ENCODE results near the gene BFSP1.

BFSP1 gene

GRCh38 chr20:17525132-17525531, 6.0 kb downstream of the BFSP1 start:
- Histone ChIP-seq H3K4me1 (ENCODE audit: insufficient read depth, low read length) (no peaks in the 10 kb centered on the region), H3K4me3 (ENCODE audit: low read length) (no peak overlapping the region), H3K36me3 (ENCODE audit: insufficient read depth, low read length) (no peaks in the 10 kb centered on the region), H3K27me3 (ENCODE audit: insufficient read depth, low read length) (peaks cover 70% of the 10 kb centered on the region), H3K9me3 (ENCODE audit: low read length) (peaks cover 4% of the 10 kb centered on the region), H2AFZ (ENCODE audit: low read depth, low read length) (no peak overlapping the region)

DNA sequence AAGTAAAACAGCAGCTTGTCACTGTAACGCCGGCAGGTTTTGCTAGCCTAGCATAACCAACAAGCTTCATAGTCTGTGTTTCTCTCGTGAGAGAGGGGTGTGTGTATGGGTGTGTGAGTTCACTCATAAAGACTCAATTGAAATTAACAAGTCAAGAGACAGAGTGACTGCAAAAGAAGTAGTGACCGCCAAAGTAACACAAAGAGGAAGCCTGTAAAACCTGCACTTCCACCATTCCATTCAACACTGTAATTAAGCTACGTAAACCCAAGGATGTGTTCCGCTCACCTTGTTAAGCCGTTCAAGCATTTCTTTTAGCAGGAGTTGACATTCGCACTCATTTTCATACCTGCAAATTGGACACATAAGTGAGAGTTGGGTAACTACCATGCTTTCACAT, 6.6 kb downstream of the BFSP1 start:
- Histone ChIP-seq H3K9me3 (ENCODE audit: low read length) (peaks cover 4% of the 10 kb centered on the region), H3K4me1 (ENCODE audit: insufficient read depth, low read length) (no peaks in the 10 kb centered on the region), H3K4me3 (ENCODE audit: low read length) (no peak overlapping the region), H3K27me3 (ENCODE audit: insufficient read depth, low read length) (peaks cover 65% of the 10 kb centered on the region), H2AFZ (ENCODE audit: low read depth, low read length) (no peak overlapping the region), H3K36me3 (ENCODE audit: insufficient read depth, low read length) (no peaks in the 10 kb centered on the region)

- H3K4me3 ChIP-seq (ENCODE audit: low read length): no peak overlapping the region
- peaks cover 4% of the 10 kb centered on the region for H3K9me3 ChIP-seq (ENCODE audit: low read length)
- peaks cover 70% of the 10 kb centered on the region for H3K27me3 ChIP-seq (ENCODE audit: insufficient read depth, low read length)
Observed at GRCh38 chr20:17523326-17523725, 7.9 kb downstream of the BFSP1 start.

DNA sequence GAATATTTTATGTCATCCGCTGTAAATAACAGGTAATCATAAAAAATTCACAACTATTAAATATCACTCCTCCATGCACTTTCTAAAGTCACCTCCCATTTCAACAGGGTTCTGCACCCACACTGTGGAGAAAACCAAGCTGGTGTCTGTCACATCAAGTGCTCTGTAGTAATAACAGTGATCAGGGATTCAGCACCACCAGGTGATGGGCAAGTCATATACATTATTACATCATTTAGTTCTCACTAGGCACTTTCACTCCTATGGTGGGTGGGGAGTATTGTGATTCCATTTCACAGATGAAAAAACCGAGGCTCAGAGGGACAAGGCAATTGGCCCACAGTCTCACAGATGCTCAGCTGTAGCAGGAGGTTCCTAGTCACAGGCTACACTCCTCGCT, 8.7 kb downstream of the BFSP1 start:
- no peak overlapping the region for H2AFZ ChIP-seq (ENCODE audit: low read depth, low read length)
- H3K27me3 ChIP-seq (ENCODE audit: insufficient read depth, low read length): peaks cover 65% of the 10 kb centered on the region
- H3K4me3 ChIP-seq (ENCODE audit: low read length): no peak overlapping the region
- H3K36me3 ChIP-seq (ENCODE audit: insufficient read depth, low read length): no peaks in the 10 kb centered on the region
- no peaks in the 10 kb centered on the region for H3K4me1 ChIP-seq (ENCODE audit: insufficient read depth, low read length)
- peaks cover 4% of the 10 kb centered on the region for H3K9me3 ChIP-seq (ENCODE audit: low read length)

More at GRCh38 chr20:17523326-17523725, 7.9 kb downstream of the BFSP1 start:
- Histone ChIP-seq H3K36me3 (ENCODE audit: insufficient read depth, low read length) (no peaks in the 10 kb centered on the region), H2AFZ (ENCODE audit: low read depth, low read length) (no peak overlapping the region), H3K4me1 (ENCODE audit: insufficient read depth, low read length) (no peaks in the 10 kb centered on the region)

DNA sequence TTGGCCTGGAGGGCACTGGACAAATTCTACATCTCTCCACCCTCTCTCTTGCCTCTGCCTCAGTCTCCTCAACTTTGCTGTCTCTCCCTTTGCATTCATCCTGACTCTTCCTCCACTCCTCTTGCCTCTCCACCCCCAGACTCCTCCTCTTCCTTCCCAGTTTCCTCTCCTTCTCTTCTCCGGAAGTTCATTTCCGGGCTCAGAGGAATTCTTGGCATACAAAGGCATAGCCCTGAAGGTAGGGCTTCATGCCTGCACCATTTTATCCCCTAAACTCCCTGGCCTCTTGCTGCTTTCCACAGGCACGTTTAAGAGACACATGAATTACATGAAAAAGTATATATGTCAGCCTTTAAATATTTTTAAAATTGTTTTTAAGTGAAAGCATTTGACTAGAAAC, 10.6 kb downstream of the BFSP1 start:
- Histone ChIP-seq H3K36me3 (ENCODE audit: insufficient read depth, low read length) (no peaks in the 10 kb centered on the region), H3K4me3 (ENCODE audit: low read length) (no peak overlapping the region), H3K27me3 (ENCODE audit: insufficient read depth, low read length) (peaks cover 55% of the 10 kb centered on the region), H2AFZ (ENCODE audit: low read depth, low read length) (no peak overlapping the region), H3K9me3 (ENCODE audit: low read length) (peaks cover 3% of the 10 kb centered on the region), H3K4me1 (ENCODE audit: insufficient read depth, low read length) (no peaks in the 10 kb centered on the region)

DNA sequence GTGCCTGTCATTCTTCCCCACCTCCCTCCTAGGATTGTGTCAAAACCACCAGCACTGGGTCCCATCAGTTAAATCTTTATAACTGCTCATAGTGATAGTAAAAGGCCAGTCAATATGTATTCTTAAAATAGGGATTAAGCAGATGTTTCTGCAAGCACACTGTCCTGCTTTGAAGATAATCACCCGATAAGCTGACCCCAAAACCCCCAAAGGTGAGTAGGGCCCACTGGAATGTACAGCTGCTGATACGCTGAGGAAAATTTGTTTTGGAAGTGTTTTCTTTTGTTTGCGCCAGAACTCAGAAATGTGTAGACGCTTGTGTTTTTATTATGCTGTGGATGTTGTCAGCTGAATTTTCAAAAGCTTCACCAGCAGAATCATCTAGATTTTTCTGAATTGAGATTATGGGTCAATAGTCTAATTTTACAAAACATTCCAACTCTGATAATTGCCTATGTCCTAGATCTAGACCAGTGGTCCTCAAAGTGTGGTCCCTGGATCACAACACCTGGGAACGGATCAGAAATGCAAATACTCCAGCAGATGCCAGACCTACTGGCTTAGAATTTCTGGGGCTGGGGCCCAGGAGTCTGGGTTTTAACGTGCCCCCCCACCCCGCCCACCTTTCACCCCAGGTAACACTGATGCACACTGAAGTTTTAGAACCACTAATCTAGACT, 11.4 kb downstream of the BFSP1 start:
- H3K27me3 ChIP-seq (ENCODE audit: insufficient read depth, low read length): peaks cover 51% of the 10 kb centered on the region

DNA sequence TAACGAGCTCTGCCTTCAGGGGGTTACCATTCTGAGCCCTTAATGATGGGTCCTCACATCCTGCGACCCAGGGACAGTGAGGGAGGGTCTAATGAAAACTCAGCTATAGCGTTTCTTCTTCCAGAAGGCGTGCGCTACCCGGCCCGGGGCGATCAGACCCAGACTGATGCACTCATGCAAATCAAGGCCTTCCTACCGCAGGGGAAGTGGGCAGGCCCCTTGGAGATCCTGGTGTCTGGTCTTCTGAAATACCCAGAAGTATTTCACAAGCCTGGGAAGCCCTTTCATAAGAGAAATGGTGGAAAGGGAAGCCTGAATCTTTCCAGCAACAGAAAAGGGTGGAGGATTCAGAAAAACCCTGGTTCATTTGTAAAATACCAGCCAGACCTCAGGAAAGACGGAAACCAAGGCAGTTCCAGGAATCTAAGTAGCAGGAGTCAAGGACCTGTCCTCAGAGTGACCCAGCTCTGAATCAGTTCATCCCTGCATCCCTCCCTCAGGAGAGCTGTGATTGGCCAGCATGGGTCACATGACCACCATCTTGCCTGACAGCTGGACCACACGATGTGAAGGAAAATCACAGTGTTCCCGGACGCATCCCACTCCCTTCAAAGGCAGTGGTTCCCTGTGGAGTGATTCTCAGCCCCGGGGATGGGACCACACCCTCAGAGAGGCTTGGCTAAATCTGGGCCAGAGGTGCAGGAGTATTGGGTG, 12.7 kb downstream of the BFSP1 start:
- peaks cover 44% of the 10 kb centered on the region for H3K27me3 ChIP-seq (ENCODE audit: insufficient read depth, low read length)

More for the DNA sequence above, 11.4 kb downstream of the BFSP1 start:
- H3K36me3 ChIP-seq (ENCODE audit: insufficient read depth, low read length): no peaks in the 10 kb centered on the region
- no peak overlapping the region for H3K4me3 ChIP-seq (ENCODE audit: low read length)
- H3K9me3 ChIP-seq (ENCODE audit: low read length): peaks cover 2% of the 10 kb centered on the region
- no peaks in the 10 kb centered on the region for H3K4me1 ChIP-seq (ENCODE audit: insufficient read depth, low read length)
- H2AFZ ChIP-seq (ENCODE audit: low read depth, low read length): no peak overlapping the region

DNA sequence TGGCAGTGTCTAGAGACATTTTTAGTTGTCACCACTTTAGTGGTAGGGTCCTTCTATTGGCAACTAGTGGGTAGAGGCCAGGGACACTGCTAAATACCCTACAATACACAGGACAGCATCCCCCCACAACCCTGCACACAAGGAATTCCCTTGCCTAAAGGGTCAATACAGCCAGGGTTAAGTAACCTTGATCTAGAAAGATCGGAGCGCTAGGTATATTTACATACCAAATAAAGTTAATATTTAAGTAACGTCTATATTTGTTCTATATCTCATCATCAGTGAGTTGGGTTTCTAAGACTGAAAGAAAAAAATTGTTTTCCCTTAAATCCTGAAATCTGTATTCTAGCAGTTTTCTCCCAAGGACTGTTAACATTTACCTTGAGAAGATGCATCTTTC, 16.1 kb downstream of the BFSP1 start:
- no peak overlapping the region for H2AFZ ChIP-seq (ENCODE audit: low read depth, low read length)
- H3K27me3 ChIP-seq (ENCODE audit: insufficient read depth, low read length): peaks cover 19% of the 10 kb centered on the region
- no peak overlapping the region for H3K4me3 ChIP-seq (ENCODE audit: low read length)
- H3K4me1 ChIP-seq (ENCODE audit: insufficient read depth, low read length): no peaks in the 10 kb centered on the region
- no peaks in the 10 kb centered on the region for H3K36me3 ChIP-seq (ENCODE audit: insufficient read depth, low read length)
- H3K9me3 ChIP-seq (ENCODE audit: low read length): no peaks in the 10 kb centered on the region

More for the DNA sequence above, 12.7 kb downstream of the BFSP1 start:
- Histone ChIP-seq H3K4me1 (ENCODE audit: insufficient read depth, low read length) (no peaks in the 10 kb centered on the region), H3K36me3 (ENCODE audit: insufficient read depth, low read length) (no peaks in the 10 kb centered on the region), H3K9me3 (ENCODE audit: low read length) (peaks cover 2% of the 10 kb centered on the region), H3K4me3 (ENCODE audit: low read length) (no peak overlapping the region), H2AFZ (ENCODE audit: low read depth, low read length) (no peak overlapping the region)

DNA sequence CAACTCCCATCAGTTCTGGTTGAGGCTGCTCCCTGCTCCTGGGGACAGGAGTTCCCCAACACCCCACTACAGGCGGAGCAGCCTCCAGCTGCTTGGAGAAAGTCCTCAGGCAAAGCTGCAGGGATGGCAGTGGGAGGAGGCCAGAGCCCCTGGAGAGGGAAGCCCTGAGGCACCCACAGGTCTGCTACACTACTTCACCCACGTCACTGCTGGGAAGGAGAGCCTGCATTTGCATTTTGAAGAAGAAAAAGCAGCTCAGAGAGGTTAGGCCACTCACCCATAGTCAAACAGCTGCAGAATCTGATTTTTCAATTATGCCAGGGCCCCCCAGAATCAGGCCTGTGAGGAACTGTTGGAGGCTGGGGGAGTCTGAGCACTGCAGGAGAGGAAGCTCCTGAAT, 17.2 kb downstream of the BFSP1 start:
- H3K4me1 ChIP-seq (ENCODE audit: insufficient read depth, low read length): no peaks in the 10 kb centered on the region
- no peak overlapping the region for H2AFZ ChIP-seq (ENCODE audit: low read depth, low read length)
- no peaks in the 10 kb centered on the region for H3K36me3 ChIP-seq (ENCODE audit: insufficient read depth, low read length)
- no peaks in the 10 kb centered on the region for H3K9me3 ChIP-seq (ENCODE audit: low read length)
- H3K27me3 ChIP-seq (ENCODE audit: insufficient read depth, low read length): peaks cover 12% of the 10 kb centered on the region
- H3K4me3 ChIP-seq (ENCODE audit: low read length): no peak overlapping the region

- no peaks in the 10 kb centered on the region for H3K4me1 ChIP-seq (ENCODE audit: insufficient read depth, low read length)
- H3K27me3 ChIP-seq (ENCODE audit: insufficient read depth, low read length): peaks cover 18% of the 10 kb centered on the region
- no peak overlapping the region for H3K4me3 ChIP-seq (ENCODE audit: low read length)
- no peaks in the 10 kb centered on the region for H3K36me3 ChIP-seq (ENCODE audit: insufficient read depth, low read length)
- H3K9me3 ChIP-seq (ENCODE audit: low read length): no peaks in the 10 kb centered on the region
- no peak overlapping the region for H2AFZ ChIP-seq (ENCODE audit: low read depth, low read length)
Observed at GRCh38 chr20:17511401-17511800, 19.8 kb downstream of the BFSP1 start.

- Histone ChIP-seq H3K27me3 (ENCODE audit: insufficient read depth, low read length) (peaks cover 21% of the 10 kb centered on the region), H3K36me3 (ENCODE audit: insufficient read depth, low read length) (no peaks in the 10 kb centered on the region), H3K4me1 (ENCODE audit: insufficient read depth, low read length) (no peaks in the 10 kb centered on the region), H2AFZ (ENCODE audit: low read depth, low read length) (no peak overlapping the region), H3K4me3 (ENCODE audit: low read length) (no peak overlapping the region), H3K9me3 (ENCODE audit: low read length) (no peaks in the 10 kb centered on the region)
Observed at GRCh38 chr20:17510548-17510947, 20.6 kb downstream of the BFSP1 start.

- peaks cover 19% of the 10 kb centered on the region for H3K27me3 ChIP-seq (ENCODE audit: insufficient read depth, low read length)
- peaks cover 2% of the 10 kb centered on the region for H3K4me1 ChIP-seq (ENCODE audit: insufficient read depth, low read length)
- H3K9me3 ChIP-seq (ENCODE audit: low read length): no peaks in the 10 kb centered on the region
- H3K4me3 ChIP-seq (ENCODE audit: low read length): no peak overlapping the region
- no peaks in the 10 kb centered on the region for H3K36me3 ChIP-seq (ENCODE audit: insufficient read depth, low read length)
- no peak overlapping the region for H2AFZ ChIP-seq (ENCODE audit: low read depth, low read length)
Observed at GRCh38 chr20:17508756-17509155, 22.4 kb downstream of the BFSP1 start.

DNA sequence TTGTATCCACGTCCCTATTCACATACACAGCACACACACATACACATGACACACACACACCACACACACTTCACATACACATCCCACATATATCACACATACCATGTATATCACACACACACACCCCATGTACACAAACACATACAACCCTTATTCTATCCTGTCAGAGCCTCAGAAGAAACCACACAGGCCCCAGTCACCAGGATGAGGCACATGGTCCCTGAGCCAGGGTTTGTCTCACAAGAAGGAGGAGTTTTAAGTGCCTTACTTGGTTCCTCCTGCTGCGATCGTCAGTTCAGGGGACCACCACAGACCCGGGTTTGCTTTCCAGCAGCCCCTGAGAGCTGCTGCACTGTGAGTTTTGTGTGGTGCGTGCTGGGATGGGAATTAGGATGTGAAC, 23.6 kb downstream of the BFSP1 start:
- no peak overlapping the region for H2AFZ ChIP-seq (ENCODE audit: low read depth, low read length)
- peaks cover 2% of the 10 kb centered on the region for H3K4me1 ChIP-seq (ENCODE audit: insufficient read depth, low read length)
- no peaks in the 10 kb centered on the region for H3K36me3 ChIP-seq (ENCODE audit: insufficient read depth, low read length)
- H3K4me3 ChIP-seq (ENCODE audit: low read length): no peak overlapping the region
- no peaks in the 10 kb centered on the region for H3K9me3 ChIP-seq (ENCODE audit: low read length)
- peaks cover 22% of the 10 kb centered on the region for H3K27me3 ChIP-seq (ENCODE audit: insufficient read depth, low read length)
